IMR-90 (cell line): ENCODE results near the gene HHATL. TPM values are rescaled to one million over a fixed set of nuclear protein-coding genes. Genes with fewer than 3 reads are reported as not detected.

ENCODE experiments used
- ATAC-seq: fragments of 200-7000 bp; cut with Tn5 transposase; 2 replicates; pipeline ENCODE4 v1.9.1; 2020; ENCODE audit warnings: low read depth, mild to moderate bottlenecking, moderate library complexity
- BruUV-seq: library from RNA; stranded (reverse); fragments of 400-500 nt; replicated peaks from 2 replicates; lab custom pipeline; 2021; lab: Mats Ljungman, UMichigan
- CTCF ChIA-PET: fragments of 300-600 bp; formaldehyde crosslinking; extraction: SDS; loops from one replicate; lab custom pipeline; 2021; ENCODE audit warnings: antibody characterized with exemption; lab: Yijun Ruan, JAX
- POLR2A ChIA-PET: fragments of 300-600 bp; sonication (Branson Sonifier 250); formaldehyde crosslinking; loops from one replicate; lab custom pipeline; 2022; ENCODE audit warnings: antibody characterized with exemption; ENCODE audit not compliant: unreplicated experiment; lab: Charles Lee
- DNase-seq: peaks from one replicate; pipeline ENCODE4 v3.0.0; 2013
- H2AFZ ChIP-seq: replicated peaks from 2 replicates; pipeline ENCODE3; 2013; ENCODE audit warnings: low read length, mild to moderate bottlenecking; ENCODE audit not compliant: poor library complexity
- H2AK5ac ChIP-seq: 2 replicates; pipeline ENCODE4 v1.6.1; 2013; ENCODE audit warnings: low read depth, low read length, inconsistent platforms
- H2AK9ac ChIP-seq: replicated peaks from 2 replicates; pipeline ENCODE3; 2013; ENCODE audit warnings: mild to moderate bottlenecking, low read depth, low read length, moderate library complexity; ENCODE audit not compliant: poor library complexity
- H2BK120ac ChIP-seq: 2 replicates; pipeline ENCODE4 v1.6.1; 2013; ENCODE audit warnings: low read depth, low read length, inconsistent platforms
- H2BK15ac ChIP-seq: 3 replicates; pipeline ENCODE4 v1.6.1; 2013; ENCODE audit warnings: low read depth, low read length, inconsistent platforms
- H2BK20ac ChIP-seq: 2 replicates; pipeline ENCODE4 v1.6.1; 2013; ENCODE audit warnings: low read depth, mild to moderate bottlenecking, inconsistent platforms, low read length, moderate library complexity
- H2BK5ac ChIP-seq: 2 replicates; pipeline ENCODE4 v1.6.1; 2013; ENCODE audit warnings: mild to moderate bottlenecking, low read depth, low read length, inconsistent platforms; ENCODE audit not compliant: poor library complexity, severe bottlenecking
- H3K14ac ChIP-seq: replicated peaks from 2 replicates; pipeline ENCODE4 v1.6.1; 2013; ENCODE audit warnings: low read depth, low read length, inconsistent platforms
- H3K18ac ChIP-seq: 2 replicates; pipeline ENCODE4 v1.6.1; 2013; ENCODE audit warnings: low read depth, low read length, control low read depth
- H3K23ac ChIP-seq: 2 replicates; pipeline ENCODE4 v1.6.1; 2013; ENCODE audit warnings: low read depth, low read length, inconsistent platforms
- H3K27ac ChIP-seq: 2 replicates; pipeline ENCODE4 v1.5.1; 2013; ENCODE audit warnings: mild to moderate bottlenecking, control low read depth, low read length; ENCODE audit not compliant: insufficient read depth
- H3K27me3 ChIP-seq: 2 replicates; pipeline ENCODE4 v1.6.1; 2013; ENCODE audit warnings: low read length; ENCODE audit not compliant: control insufficient read depth, insufficient read depth
- H3K36me3 ChIP-seq: 2 replicates; pipeline ENCODE4 v1.6.1; 2013; ENCODE audit warnings: low read length, mixed read lengths; ENCODE audit not compliant: control insufficient read depth, insufficient read depth
- H3K4ac ChIP-seq: 2 replicates; pipeline ENCODE4 v1.6.1; 2013; ENCODE audit warnings: low read depth, low read length, inconsistent platforms
- H3K4me1 ChIP-seq: 2 replicates; pipeline ENCODE4 v1.6.1; 2013; ENCODE audit warnings: low read length, mixed read lengths; ENCODE audit not compliant: control insufficient read depth, insufficient read depth
- H3K4me2 ChIP-seq: 2 replicates; pipeline ENCODE4 v1.6.1; 2013; ENCODE audit warnings: low read depth, mild to moderate bottlenecking, control low read depth, low read length, moderate library complexity
- H3K4me3 ChIP-seq: 2 replicates; pipeline ENCODE4 v1.5.1; 2013; ENCODE audit warnings: low read depth, mild to moderate bottlenecking, control low read depth, low read length, moderate library complexity; ENCODE audit not compliant: insufficient read depth
- H3K56ac ChIP-seq: 2 replicates; pipeline ENCODE4 v1.6.1; 2013; ENCODE audit warnings: low read length, inconsistent platforms; ENCODE audit not compliant: insufficient read depth; ENCODE audit errors: extremely low read depth
- H3K79me1 ChIP-seq, 2 experiments: 2 replicates each; pipeline ENCODE4 v1.6.1; 2013; ENCODE audit warnings: low read length in 2 of 2, inconsistent platforms in 1 of 2, low read depth in 1 of 2
- H3K9ac ChIP-seq: 2 replicates; pipeline ENCODE4 v1.6.1; 2013; ENCODE audit warnings: low read depth, low read length, control low read depth
- H3K9me1 ChIP-seq: 2 replicates; pipeline ENCODE4 v1.6.1; 2013; ENCODE audit warnings: low read length, inconsistent platforms; ENCODE audit not compliant: insufficient read depth
- H3K9me3 ChIP-seq: 2 replicates; pipeline ENCODE4 v1.6.1; 2013; ENCODE audit warnings: low read length; ENCODE audit not compliant: control insufficient read depth, insufficient read depth
- H4K20me1 ChIP-seq: 2 replicates; pipeline ENCODE4 v1.6.1; 2013; ENCODE audit warnings: low read length, inconsistent platforms; ENCODE audit not compliant: insufficient read depth
- H4K5ac ChIP-seq: 2 replicates; pipeline ENCODE4 v1.6.1; 2013; ENCODE audit warnings: mild to moderate bottlenecking, low read depth, low read length, control low read depth
- H4K8ac ChIP-seq, 2 experiments: 2 replicates each; pipeline ENCODE4 v1.6.1; 2013; ENCODE audit warnings: low read depth in 2 of 2, low read length in 2 of 2, control low read depth in 1 of 2, inconsistent platforms in 1 of 2
- H4K91ac ChIP-seq: 2 replicates; pipeline ENCODE4 v1.6.1; 2013; ENCODE audit warnings: low read depth, low read length, inconsistent platforms; ENCODE audit not compliant: insufficient read depth
- MAZ ChIP-seq: IDR thresholded peaks from 2 replicates; pipeline ENCODE4 v1.6.1; 2012; ENCODE audit warnings: low read depth, mild to moderate bottlenecking, low read length, improper control_type of control experiment, moderate library complexity, borderline replicate concordance
- MXI1 ChIP-seq: IDR thresholded peaks from 2 replicates; pipeline ENCODE4 v1.6.1; 2012; ENCODE audit warnings: low read depth, mild to moderate bottlenecking, low read length, moderate library complexity, borderline replicate concordance
- NFE2L2 ChIP-seq: fragments of 150-350 bp; IDR thresholded peaks from 2 replicates; pipeline ENCODE4 v1.6.1; 2016; ENCODE audit warnings: low read depth, mild to moderate bottlenecking, low read length
- POLR2A ChIP-seq: IDR thresholded peaks from 2 replicates; pipeline ENCODE4 v1.6.1; 2012; ENCODE audit warnings: mild to moderate bottlenecking, low read depth, low read length
- RAD21 ChIP-seq: IDR thresholded peaks from 2 replicates; pipeline ENCODE4 v1.6.1; 2012; ENCODE audit warnings: low read length, improper control_type of control experiment
- RCOR1 ChIP-seq: IDR thresholded peaks from 2 replicates; pipeline ENCODE4 v1.6.1; 2012; ENCODE audit warnings: mild to moderate bottlenecking, low read length, improper control_type of control experiment; ENCODE audit not compliant: insufficient replicate concordance
- RFX5 ChIP-seq: IDR thresholded peaks from 2 replicates; pipeline ENCODE4 v1.8.0; 2012; ENCODE audit warnings: low read depth, mild to moderate bottlenecking, low read length, moderate library complexity
- SMC3 ChIP-seq: fragments of 150-350 bp; IDR thresholded peaks from 2 replicates; pipeline ENCODE4 v1.6.1; 2016; ENCODE audit warnings: low read depth, mild to moderate bottlenecking, antibody characterized with exemption, low read length, moderate library complexity
- WGBS, 2 experiments: methylation state at CpG; one replicate each; pipeline versions ENCODE4 v1.1.5 to v1.1.7; 2013; ENCODE audit warnings: missing lambda C conversion rate in 2 of 2; ENCODE audit not compliant: insufficient read length in 1 of 2; ENCODE audit errors: extremely low coverage in 2 of 2; 5-methylcytosine and 5-hydroxymethylcytosine counted together
- dilution Hi-C: fragments of 300-500 bp; cut with HindIII; formaldehyde crosslinking; loops from one replicate; pipeline ENCODE4 v1.14.3; 2018; ENCODE audit warnings: low sequenced_read_pairs; ENCODE audit not compliant: unreplicated experiment
- in situ Hi-C: fragments of 300-500 bp; cut with MboI; formaldehyde crosslinking; loops from 3 replicates; pipeline ENCODE4 v1.14.3; 2019; ENCODE audit warnings: low sequenced_read_pairs, inconsistent platforms, mixed read lengths
- intact Hi-C: fragments of 100-400 bp; cut with micrococcal nuclease; formaldehyde crosslinking; loops from 2 replicates; pipeline ENCODE4 v1.10.0; 2022
- polyA plus RNA-seq, 3 experiments: library from polyadenylated mRNA; depleted of rRNA; stranded (reverse); fragments of >200 nt; gene quantifications; 2 replicates each; pipeline ENCODE4 v1.2.3, GENCODE V29; 2012; ENCODE audit warnings: low replicate concordance in 1 of 3
- total RNA-seq: library from RNA; depleted of rRNA; stranded (reverse); fragments of >200 nt; gene quantifications from 2 replicates; pipeline ENCODE4 v1.2.3, GENCODE V29; 2012
- TF ChIP-seq, protein P1 (sequence below): conservative IDR thresholded peaks from 2 replicates; pipeline ENCODE4 v1.5.1; 2012; ENCODE audit warnings: mild to moderate bottlenecking, low read depth, low read length, improper control_type of control experiment

Gene HHATL
- total and polyA plus RNA-seq, 2 of the 4 experiments (the other 2 are of a cell fraction), result not detected

DNA sequence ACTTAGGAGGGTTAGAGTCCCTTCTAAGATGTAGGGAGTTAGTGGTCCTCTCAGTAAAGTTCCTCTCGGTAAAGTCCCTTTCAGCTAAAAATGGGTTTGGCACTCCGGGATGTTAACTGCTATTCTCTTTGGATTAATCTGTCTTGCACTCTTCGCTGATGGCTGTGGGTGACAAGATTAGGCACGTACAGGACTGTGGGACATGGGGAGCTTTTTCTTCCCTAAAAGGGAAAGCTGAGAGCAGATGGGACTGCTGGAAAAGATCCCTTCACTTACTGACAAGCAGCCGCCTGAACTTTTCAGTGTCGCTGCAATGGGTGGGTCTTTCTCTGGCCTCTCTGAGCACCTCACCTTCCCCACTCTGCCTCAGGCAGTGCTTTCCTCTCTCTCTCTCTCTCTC lies 16.4 kb upstream of the HHATL start:
- H3K27me3 ChIP-seq, result peaks cover 22% of the 10 kb centered on the region
- no peak overlapping the region for H4K5ac ChIP-seq
- H3K4ac ChIP-seq, result no peak overlapping the region
- no peak overlapping the region for H3K27ac ChIP-seq
- BruUV-seq, result no TSS peak
- H3K18ac ChIP-seq, result no peak overlapping the region
- no peak overlapping the region for H2BK15ac ChIP-seq
- no peak overlapping the region for H3K56ac ChIP-seq
- no peak overlapping the region for H2BK120ac ChIP-seq
- no peak overlapping the region for H3K4me2 ChIP-seq
- H3K79me1 ChIP-seq, result no peaks in the 10 kb centered on the region
- H3K14ac ChIP-seq, result no peak overlapping the region
- WGBS, 2 experiments, result no CpG with 5 or more reads among the region's 6 CpGs
- ChIA-PET POLR2A (no interaction called here), CTCF (no interaction called here)
- H3K36me3 ChIP-seq, result no peaks in the 10 kb centered on the region
- no peak overlapping the region for H2BK20ac ChIP-seq
- H4K20me1 ChIP-seq, result no peaks in the 10 kb centered on the region
- H3K9me1 ChIP-seq, result no peaks in the 10 kb centered on the region
- no peak overlapping the region for H3K23ac ChIP-seq
- DNase-seq (no peak), ATAC-seq (no peak)
- no peak overlapping the region for H2BK5ac ChIP-seq
- no peak overlapping the region for H3K9ac ChIP-seq
- in situ Hi-C loops (no loop called here), intact Hi-C loops (no loop called here), dilution Hi-C loops (no loop called here)
- no peak overlapping the region for H2AK5ac ChIP-seq
- no peak overlapping the region for H2AK9ac ChIP-seq
- TF ChIP-seq POLR2A, result no peak
- no peak for TF ChIP-seq NFE2L2
- no peak for TF ChIP-seq SMC3
- TF ChIP-seq, protein P1, sequence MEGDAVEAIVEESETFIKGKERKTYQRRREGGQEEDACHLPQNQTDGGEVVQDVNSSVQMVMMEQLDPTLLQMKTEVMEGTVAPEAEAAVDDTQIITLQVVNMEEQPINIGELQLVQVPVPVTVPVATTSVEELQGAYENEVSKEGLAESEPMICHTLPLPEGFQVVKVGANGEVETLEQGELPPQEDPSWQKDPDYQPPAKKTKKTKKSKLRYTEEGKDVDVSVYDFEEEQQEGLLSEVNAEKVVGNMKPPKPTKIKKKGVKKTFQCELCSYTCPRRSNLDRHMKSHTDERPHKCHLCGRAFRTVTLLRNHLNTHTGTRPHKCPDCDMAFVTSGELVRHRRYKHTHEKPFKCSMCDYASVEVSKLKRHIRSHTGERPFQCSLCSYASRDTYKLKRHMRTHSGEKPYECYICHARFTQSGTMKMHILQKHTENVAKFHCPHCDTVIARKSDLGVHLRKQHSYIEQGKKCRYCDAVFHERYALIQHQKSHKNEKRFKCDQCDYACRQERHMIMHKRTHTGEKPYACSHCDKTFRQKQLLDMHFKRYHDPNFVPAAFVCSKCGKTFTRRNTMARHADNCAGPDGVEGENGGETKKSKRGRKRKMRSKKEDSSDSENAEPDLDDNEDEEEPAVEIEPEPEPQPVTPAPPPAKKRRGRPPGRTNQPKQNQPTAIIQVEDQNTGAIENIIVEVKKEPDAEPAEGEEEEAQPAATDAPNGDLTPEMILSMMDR, result no peak
- TF ChIP-seq MXI1, result no peak
- TF ChIP-seq RCOR1, result no peak
- no peak for TF ChIP-seq RAD21
- TF ChIP-seq MAZ, result no peak
- no peak for TF ChIP-seq RFX5
- H3K9me3 ChIP-seq, result no peaks in the 10 kb centered on the region
- H4K8ac ChIP-seq, result no peak overlapping the region
- no peak overlapping the region for H3K4me3 ChIP-seq
- H2AFZ ChIP-seq, result no peak overlapping the region
- no peaks in the 10 kb centered on the region for H3K4me1 ChIP-seq
- H4K91ac ChIP-seq, result no peak overlapping the region
